Neural cell (in vitro differentiated cells): Measurements from ENCODE around the gene SLAIN2. TPM values are rescaled to one million over a fixed set of nuclear protein-coding genes. Genes with fewer than 3 reads are reported as not detected.

Source experiments
- H2AFZ ChIP-seq: fragments of 200-600, 300-800 bp; sonication (generic), shearing (Covaris generic); 2 replicates; pipeline ENCODE4 v1.6.0; 2014; ENCODE audit warnings: low read depth, mild to moderate bottlenecking, antibody characterized with exemption, low read length, moderate library complexity
- H3F3A ChIP-seq: fragments of 200-600 bp; shearing (Covaris generic); 2 replicates; pipeline ENCODE4 v1.6.1; 2016; ENCODE audit warnings: mild to moderate bottlenecking, moderate library complexity, mixed read lengths, antibody characterized with exemption, low read length; ENCODE audit not compliant: insufficient read depth, poor library complexity, severe bottlenecking
- H3K27ac ChIP-seq: fragments of 200-600, 300-800 bp; sonication (generic), shearing (Covaris generic); 2 replicates; pipeline ENCODE4 v1.5.1; 2014; ENCODE audit warnings: mild to moderate bottlenecking, low read length, moderate library complexity
- H3K27me3 ChIP-seq: fragments of 300-800, 200-600 bp; sonication (generic), shearing (Covaris generic); 2 replicates; pipeline ENCODE4 v1.6.0; 2014; ENCODE audit warnings: mild to moderate bottlenecking, low read depth, low read length, moderate library complexity; ENCODE audit not compliant: insufficient read depth
- H3K36me3 ChIP-seq: fragments of 300-800, 200-600 bp; sonication (generic), shearing (Covaris generic); 2 replicates; pipeline ENCODE4 v1.5.1; 2014; ENCODE audit warnings: mild to moderate bottlenecking, antibody characterized with exemption, low read length, moderate library complexity; ENCODE audit not compliant: insufficient read depth
- H3K4me2 ChIP-seq: fragments of 300-800, 200-600 bp; sonication (generic), shearing (Covaris generic); 2 replicates; pipeline ENCODE4 v1.6.0; 2014; ENCODE audit warnings: mild to moderate bottlenecking, low read length
- H3K4me3 ChIP-seq: fragments of 300-800, 200-600 bp; sonication (generic), shearing (Covaris generic); 2 replicates; pipeline ENCODE4 v1.5.1; 2014; ENCODE audit warnings: mild to moderate bottlenecking, low read length, moderate library complexity
- H3K79me2 ChIP-seq: fragments of 200-600 bp; shearing (Covaris generic); replicated peaks from 2 replicates; pipeline ENCODE4 v1.6.0; 2014; ENCODE audit warnings: mild to moderate bottlenecking, low read length, moderate library complexity; ENCODE audit not compliant: insufficient read depth
- H3K9ac ChIP-seq: fragments of 300-800, 200-600 bp; sonication (generic), shearing (Covaris generic); 2 replicates; pipeline ENCODE4 v1.6.1; 2016; ENCODE audit warnings: mild to moderate bottlenecking, low read length, mixed read lengths
- H3K9me2 ChIP-seq: fragments of 200-600 bp; shearing (Covaris generic); 2 replicates; pipeline ENCODE4 v1.6.1; 2016; ENCODE audit warnings: mild to moderate bottlenecking, low read length, mixed read lengths; ENCODE audit not compliant: insufficient read depth
- H3K9me3 ChIP-seq: fragments of 200-600, 300-800 bp; sonication (generic), shearing (Covaris generic); 2 replicates; pipeline ENCODE4 v1.6.1; 2016; ENCODE audit warnings: mild to moderate bottlenecking, mixed run types, low read length, moderate library complexity, mixed read lengths
- H4K20me1 ChIP-seq: fragments of 200-600 bp; shearing (Covaris generic); 2 replicates; pipeline ENCODE4 v1.6.1; 2016; ENCODE audit warnings: mild to moderate bottlenecking, mixed run types; ENCODE audit not compliant: insufficient read depth
- EP300 ChIP-seq: fragments of 450-650 bp; conservative IDR thresholded peaks from 2 replicates; pipeline ENCODE4 v1.6.1; 2014; ENCODE audit warnings: antibody characterized with exemption, mild to moderate bottlenecking, moderate library complexity; ENCODE audit not compliant: poor library complexity, severe bottlenecking
- EZH2 ChIP-seq: fragments of 200-600, 300-800 bp; shearing (Covaris generic), sonication (generic); IDR thresholded peaks from 2 replicates; pipeline ENCODE4 v1.6.1; 2014; ENCODE audit warnings: antibody characterized with exemption, low read length, borderline replicate concordance, mild to moderate bottlenecking; ENCODE audit not compliant: insufficient read depth, poor library complexity, severe bottlenecking
- MXI1 ChIP-seq: fragments of 450-650 bp; conservative IDR thresholded peaks from 2 replicates; pipeline ENCODE4 v1.6.1; 2014; ENCODE audit warnings: antibody characterized with exemption, mild to moderate bottlenecking; ENCODE audit not compliant: poor library complexity, severe bottlenecking
- POLR2AphosphoS5 ChIP-seq: IDR thresholded peaks from 2 replicates; pipeline ENCODE4 v1.6.1; 2012
- RAD21 ChIP-seq: fragments of 450-650 bp; conservative IDR thresholded peaks from 2 replicates; pipeline ENCODE4 v1.6.1; 2014; ENCODE audit warnings: antibody characterized with exemption, mild to moderate bottlenecking, moderate library complexity
- SMC3 ChIP-seq: fragments of 450-650 bp; conservative IDR thresholded peaks from 2 replicates; pipeline ENCODE4 v1.6.1; 2014; ENCODE audit warnings: antibody characterized with exemption, mild to moderate bottlenecking, moderate library complexity; ENCODE audit not compliant: poor library complexity
- TAF1 ChIP-seq: IDR thresholded peaks from 2 replicates; pipeline ENCODE4 v1.6.1; 2012; ENCODE audit warnings: low read depth
- polyA plus RNA-seq: library from polyadenylated mRNA; depleted of rRNA; stranded (reverse); fragments of >200 nt; gene quantifications from 2 replicates; pipeline ENCODE4 v1.2.3, GENCODE V29; 2014
- TF ChIP-seq, protein P1 (sequence below): fragments of 450-650 bp; IDR thresholded peaks from 2 replicates; pipeline ENCODE4 v1.5.1; 2014; ENCODE audit warnings: antibody characterized with exemption, mild to moderate bottlenecking, moderate library complexity; ENCODE audit not compliant: poor library complexity, severe bottlenecking
- TF ChIP-seq, protein P2 (sequence below): IDR thresholded peaks from 2 replicates; pipeline ENCODE4 v1.6.1; 2012; ENCODE audit warnings: borderline replicate concordance

SLAIN2 gene
- polyA plus RNA-seq, 1 donor from 2014 or later = 43.2 TPM

DNA sequence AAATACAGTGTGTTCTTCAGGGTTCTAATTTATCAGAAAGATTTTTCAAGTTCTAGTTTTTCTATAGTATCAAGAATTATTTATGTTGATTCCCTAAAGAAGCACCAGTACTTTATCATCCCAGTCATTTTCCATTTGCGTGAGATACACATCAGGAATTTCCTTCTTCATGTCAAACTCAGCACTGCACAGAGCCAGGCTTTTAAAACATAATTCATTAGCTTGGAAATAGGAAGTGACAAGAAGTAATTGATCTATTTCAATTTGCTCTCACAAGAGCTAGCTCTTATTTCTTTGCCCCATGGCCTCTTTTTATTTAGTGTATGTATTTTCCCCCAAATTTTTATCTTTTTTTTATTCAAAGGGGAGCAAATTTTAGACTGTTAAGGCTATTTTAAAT is 128.8 kb downstream of the SLAIN2 start:
- H4K20me1 ChIP-seq = no peaks in the 10 kb centered on the region
- no peaks in the 10 kb centered on the region for H3F3A ChIP-seq
- no peaks in the 10 kb centered on the region for H3K79me2 ChIP-seq
- H3K9me2 ChIP-seq = no peaks in the 10 kb centered on the region
- no peaks in the 10 kb centered on the region for H3K36me3 ChIP-seq
- peak overlapping the region; percentile 45 for H3K9ac ChIP-seq
- peak overlapping the region; percentile 78 for H3K27ac ChIP-seq
- TF ChIP-seq, protein P1, sequence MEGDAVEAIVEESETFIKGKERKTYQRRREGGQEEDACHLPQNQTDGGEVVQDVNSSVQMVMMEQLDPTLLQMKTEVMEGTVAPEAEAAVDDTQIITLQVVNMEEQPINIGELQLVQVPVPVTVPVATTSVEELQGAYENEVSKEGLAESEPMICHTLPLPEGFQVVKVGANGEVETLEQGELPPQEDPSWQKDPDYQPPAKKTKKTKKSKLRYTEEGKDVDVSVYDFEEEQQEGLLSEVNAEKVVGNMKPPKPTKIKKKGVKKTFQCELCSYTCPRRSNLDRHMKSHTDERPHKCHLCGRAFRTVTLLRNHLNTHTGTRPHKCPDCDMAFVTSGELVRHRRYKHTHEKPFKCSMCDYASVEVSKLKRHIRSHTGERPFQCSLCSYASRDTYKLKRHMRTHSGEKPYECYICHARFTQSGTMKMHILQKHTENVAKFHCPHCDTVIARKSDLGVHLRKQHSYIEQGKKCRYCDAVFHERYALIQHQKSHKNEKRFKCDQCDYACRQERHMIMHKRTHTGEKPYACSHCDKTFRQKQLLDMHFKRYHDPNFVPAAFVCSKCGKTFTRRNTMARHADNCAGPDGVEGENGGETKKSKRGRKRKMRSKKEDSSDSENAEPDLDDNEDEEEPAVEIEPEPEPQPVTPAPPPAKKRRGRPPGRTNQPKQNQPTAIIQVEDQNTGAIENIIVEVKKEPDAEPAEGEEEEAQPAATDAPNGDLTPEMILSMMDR = no peak
- no peak for TF ChIP-seq EP300
- no peak for TF ChIP-seq RAD21
- TF ChIP-seq MXI1 = no peak
- TF ChIP-seq EZH2 = no peak
- no peak for TF ChIP-seq POLR2AphosphoS5
- no peak for TF ChIP-seq TAF1
- TF ChIP-seq SMC3 = no peak
- TF ChIP-seq, protein P2, sequence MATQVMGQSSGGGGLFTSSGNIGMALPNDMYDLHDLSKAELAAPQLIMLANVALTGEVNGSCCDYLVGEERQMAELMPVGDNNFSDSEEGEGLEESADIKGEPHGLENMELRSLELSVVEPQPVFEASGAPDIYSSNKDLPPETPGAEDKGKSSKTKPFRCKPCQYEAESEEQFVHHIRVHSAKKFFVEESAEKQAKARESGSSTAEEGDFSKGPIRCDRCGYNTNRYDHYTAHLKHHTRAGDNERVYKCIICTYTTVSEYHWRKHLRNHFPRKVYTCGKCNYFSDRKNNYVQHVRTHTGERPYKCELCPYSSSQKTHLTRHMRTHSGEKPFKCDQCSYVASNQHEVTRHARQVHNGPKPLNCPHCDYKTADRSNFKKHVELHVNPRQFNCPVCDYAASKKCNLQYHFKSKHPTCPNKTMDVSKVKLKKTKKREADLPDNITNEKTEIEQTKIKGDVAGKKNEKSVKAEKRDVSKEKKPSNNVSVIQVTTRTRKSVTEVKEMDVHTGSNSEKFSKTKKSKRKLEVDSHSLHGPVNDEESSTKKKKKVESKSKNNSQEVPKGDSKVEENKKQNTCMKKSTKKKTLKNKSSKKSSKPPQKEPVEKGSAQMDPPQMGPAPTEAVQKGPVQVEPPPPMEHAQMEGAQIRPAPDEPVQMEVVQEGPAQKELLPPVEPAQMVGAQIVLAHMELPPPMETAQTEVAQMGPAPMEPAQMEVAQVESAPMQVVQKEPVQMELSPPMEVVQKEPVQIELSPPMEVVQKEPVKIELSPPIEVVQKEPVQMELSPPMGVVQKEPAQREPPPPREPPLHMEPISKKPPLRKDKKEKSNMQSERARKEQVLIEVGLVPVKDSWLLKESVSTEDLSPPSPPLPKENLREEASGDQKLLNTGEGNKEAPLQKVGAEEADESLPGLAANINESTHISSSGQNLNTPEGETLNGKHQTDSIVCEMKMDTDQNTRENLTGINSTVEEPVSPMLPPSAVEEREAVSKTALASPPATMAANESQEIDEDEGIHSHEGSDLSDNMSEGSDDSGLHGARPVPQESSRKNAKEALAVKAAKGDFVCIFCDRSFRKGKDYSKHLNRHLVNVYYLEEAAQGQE = no peak
- peak overlapping the region; percentile 29 for H2AFZ ChIP-seq
- no peaks in the 10 kb centered on the region for H3K27me3 ChIP-seq
- peak overlapping the region; percentile 56 for H3K4me2 ChIP-seq
- peak overlapping the region; percentile 53 for H3K4me3 ChIP-seq
- H3K9me3 ChIP-seq = no peaks in the 10 kb centered on the region

GRCh38 chr4:48470570-48470969 is 129.2 kb downstream of the SLAIN2 start:
- Histone ChIP-seq H3K4me2 (peak overlapping the region; percentile 56), H3K9ac (peak overlapping the region; percentile 45), H3K4me3 (peak overlapping the region; percentile 53), H3K79me2 (no peaks in the 10 kb centered on the region), H3K9me2 (no peaks in the 10 kb centered on the region), H3K27me3 (no peaks in the 10 kb centered on the region), H3F3A (no peaks in the 10 kb centered on the region), H3K9me3 (no peaks in the 10 kb centered on the region), H3K27ac (peak overlapping the region; percentile 78), H2AFZ (peak overlapping the region; percentile 29), H3K36me3 (no peaks in the 10 kb centered on the region), H4K20me1 (no peaks in the 10 kb centered on the region)
- no peak for TF ChIP-seq RAD21
- TF ChIP-seq POLR2AphosphoS5 = peak; percentile 37
- TF ChIP-seq TAF1 = no peak
- TF ChIP-seq, protein P1 = no peak
- no peak for TF ChIP-seq EZH2
- TF ChIP-seq MXI1 = no peak
- TF ChIP-seq, protein P2 = no peak
- TF ChIP-seq SMC3 = no peak
- TF ChIP-seq EP300 = peak; percentile 73
